Measurements from ENCODE around the gene CPVL. TPM values are rescaled to one million over a fixed set of nuclear protein-coding genes. Genes with fewer than 3 reads are reported as not detected.

Gene CPVL
- total and polyA plus RNA-seq, 2 donors (not counting 1 experiment from before 2014, with no cell fraction given), result 0.17 TPM; not detected in 1

DNA sequence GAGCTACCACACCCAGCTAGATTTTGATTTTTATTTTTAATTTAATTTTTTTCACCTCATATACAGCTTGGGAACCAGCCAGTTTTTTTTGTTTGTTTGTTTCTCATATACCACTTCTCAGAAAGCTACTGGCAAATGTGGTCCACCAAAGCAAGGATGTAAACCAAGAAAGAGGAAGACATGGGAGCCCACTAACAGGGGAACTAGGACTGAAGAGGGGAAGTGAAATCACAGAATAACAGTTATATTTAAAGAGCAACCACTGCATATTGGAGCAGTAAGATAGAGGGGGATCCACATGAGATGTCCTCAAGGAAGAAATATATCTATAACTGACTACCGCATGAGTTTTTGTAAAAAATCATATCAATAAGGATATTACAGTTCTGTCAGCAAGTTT is 10.5 kb downstream of the CPVL start:
- no peak overlapping the region for H3K9ac ChIP-seq (ENCODE audit: insufficient read depth, low read length)
- no peak overlapping the region for H2AFZ ChIP-seq (ENCODE audit: low read length)
- H3K27me3 ChIP-seq (ENCODE audit: control insufficient read depth, insufficient read depth, low read length), result no peaks in the 10 kb centered on the region
- no peak overlapping the region for H3K4me3 ChIP-seq (replicated peaks in 1 of 4; ENCODE audit: control extremely low read depth in 1 of 4, insufficient read depth in 1 of 4, low read depth in 3 of 4, low read length in 4 of 4)
- H3K4me1 ChIP-seq (ENCODE audit: control insufficient read depth, extremely low read depth, insufficient read depth, low read length), result no peaks in the 10 kb centered on the region
- DNase-seq (ENCODE audit: low read depth in 2 of 2), result no peak
- H3K36me3 ChIP-seq (ENCODE audit: control insufficient read depth, insufficient read depth, low read length), result no peaks in the 10 kb centered on the region
- TF ChIP-seq, protein P1, sequence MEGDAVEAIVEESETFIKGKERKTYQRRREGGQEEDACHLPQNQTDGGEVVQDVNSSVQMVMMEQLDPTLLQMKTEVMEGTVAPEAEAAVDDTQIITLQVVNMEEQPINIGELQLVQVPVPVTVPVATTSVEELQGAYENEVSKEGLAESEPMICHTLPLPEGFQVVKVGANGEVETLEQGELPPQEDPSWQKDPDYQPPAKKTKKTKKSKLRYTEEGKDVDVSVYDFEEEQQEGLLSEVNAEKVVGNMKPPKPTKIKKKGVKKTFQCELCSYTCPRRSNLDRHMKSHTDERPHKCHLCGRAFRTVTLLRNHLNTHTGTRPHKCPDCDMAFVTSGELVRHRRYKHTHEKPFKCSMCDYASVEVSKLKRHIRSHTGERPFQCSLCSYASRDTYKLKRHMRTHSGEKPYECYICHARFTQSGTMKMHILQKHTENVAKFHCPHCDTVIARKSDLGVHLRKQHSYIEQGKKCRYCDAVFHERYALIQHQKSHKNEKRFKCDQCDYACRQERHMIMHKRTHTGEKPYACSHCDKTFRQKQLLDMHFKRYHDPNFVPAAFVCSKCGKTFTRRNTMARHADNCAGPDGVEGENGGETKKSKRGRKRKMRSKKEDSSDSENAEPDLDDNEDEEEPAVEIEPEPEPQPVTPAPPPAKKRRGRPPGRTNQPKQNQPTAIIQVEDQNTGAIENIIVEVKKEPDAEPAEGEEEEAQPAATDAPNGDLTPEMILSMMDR (conservative IDR thresholded peaks at IDR 0.05 in 1 of 2, IDR thresholded peaks at IDR 0.05 in 1 of 2; ENCODE audit: low read depth in 1 of 2, low read length in 2 of 2), result no peak
- TF ChIP-seq EZH2 (IDR thresholded peaks at IDR 0.05; ENCODE audit: low read length, missing control alignments), result no peak
- H3K79me2 ChIP-seq (ENCODE audit: control insufficient read depth, insufficient read depth, low read length), result no peaks in the 10 kb centered on the region
- no peak overlapping the region for H3K4me2 ChIP-seq (ENCODE audit: extremely low read depth, insufficient read depth, low read length)
- no peaks in the 10 kb centered on the region for H4K20me1 ChIP-seq (ENCODE audit: control insufficient read depth, extremely low read depth, insufficient read depth, low read length)
- no peaks in the 10 kb centered on the region for H3K9me3 ChIP-seq (ENCODE audit: control insufficient read depth, insufficient read depth, low read depth, low read length)
- no peak overlapping the region for H3K27ac ChIP-seq (ENCODE audit: insufficient read depth, low read length)

DNA sequence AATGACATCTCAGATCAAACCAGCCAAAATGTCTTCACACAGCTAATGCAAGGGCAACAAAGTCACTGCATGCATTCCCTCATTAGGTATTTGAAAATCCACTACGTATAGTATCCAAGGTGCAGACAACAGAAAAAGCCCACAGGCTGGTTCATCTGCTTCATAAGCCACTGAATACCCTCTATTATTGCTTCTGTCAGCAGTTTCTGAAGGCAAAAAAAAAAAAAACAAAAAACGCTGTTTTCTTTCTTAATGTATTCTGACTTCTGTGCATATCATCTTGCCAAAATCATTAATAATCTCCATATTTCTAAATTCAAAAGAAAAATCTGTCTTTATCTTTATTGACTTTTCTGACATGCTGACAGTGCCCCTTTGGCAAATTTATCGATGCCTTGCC is 13.4 kb downstream of the CPVL start:
- DNase-seq (ENCODE audit: low read depth in 2 of 2), result no peak
- H3K36me3 ChIP-seq (ENCODE audit: control insufficient read depth, insufficient read depth, low read length), result no peaks in the 10 kb centered on the region
- no peaks in the 10 kb centered on the region for H4K20me1 ChIP-seq (ENCODE audit: control insufficient read depth, extremely low read depth, insufficient read depth, low read length)
- no peak for TF ChIP-seq EZH2 (IDR thresholded peaks at IDR 0.05; ENCODE audit: low read length, missing control alignments)
- TF ChIP-seq, protein P1 (conservative IDR thresholded peaks at IDR 0.05 in 1 of 2, IDR thresholded peaks at IDR 0.05 in 1 of 2; ENCODE audit: low read depth in 1 of 2, low read length in 2 of 2), result no peak
- H3K27me3 ChIP-seq (ENCODE audit: control insufficient read depth, insufficient read depth, low read length), result no peaks in the 10 kb centered on the region
- no peaks in the 10 kb centered on the region for H3K4me1 ChIP-seq (ENCODE audit: control insufficient read depth, extremely low read depth, insufficient read depth, low read length)
- H3K4me2 ChIP-seq (ENCODE audit: extremely low read depth, insufficient read depth, low read length), result no peak overlapping the region
- H3K9ac ChIP-seq (ENCODE audit: insufficient read depth, low read length), result no peak overlapping the region
- no peaks in the 10 kb centered on the region for H3K9me3 ChIP-seq (ENCODE audit: control insufficient read depth, insufficient read depth, low read depth, low read length)
- H2AFZ ChIP-seq (ENCODE audit: low read length), result no peak overlapping the region
- no peaks in the 10 kb centered on the region for H3K79me2 ChIP-seq (ENCODE audit: control insufficient read depth, insufficient read depth, low read length)
- no peak overlapping the region for H3K4me3 ChIP-seq (replicated peaks in 1 of 4; ENCODE audit: control extremely low read depth in 1 of 4, insufficient read depth in 1 of 4, low read depth in 3 of 4, low read length in 4 of 4)
- H3K27ac ChIP-seq (ENCODE audit: insufficient read depth, low read length), result no peak overlapping the region

DNA sequence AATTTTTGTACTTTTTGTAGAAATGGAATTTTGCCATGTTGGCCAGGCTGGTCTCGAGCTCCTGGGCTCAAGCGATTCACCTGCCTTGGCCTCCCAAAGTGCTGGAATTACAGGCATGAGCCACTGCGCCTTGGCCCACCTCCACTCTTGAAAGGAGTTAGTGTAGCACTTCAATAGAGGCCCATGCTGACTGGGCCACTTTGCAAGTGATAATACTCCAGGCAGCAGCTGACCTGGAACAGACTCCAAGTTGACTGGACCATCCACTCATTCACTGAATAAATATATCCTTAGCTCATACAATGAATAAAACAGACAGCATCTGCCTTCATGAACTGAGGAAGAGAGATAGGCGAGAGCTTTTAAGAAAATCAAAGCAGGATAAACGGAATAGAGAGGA is 14.7 kb downstream of the CPVL start:
- Histone ChIP-seq H4K20me1 (ENCODE audit: control insufficient read depth, extremely low read depth, insufficient read depth, low read length) (no peaks in the 10 kb centered on the region), H3K9ac (ENCODE audit: insufficient read depth, low read length) (no peak overlapping the region), H3K4me3 (replicated peaks in 1 of 4; ENCODE audit: control extremely low read depth in 1 of 4, insufficient read depth in 1 of 4, low read depth in 3 of 4, low read length in 4 of 4) (no peak overlapping the region), H3K4me2 (ENCODE audit: extremely low read depth, insufficient read depth, low read length) (no peak overlapping the region), H3K4me1 (ENCODE audit: control insufficient read depth, extremely low read depth, insufficient read depth, low read length) (no peaks in the 10 kb centered on the region), H3K9me3 (ENCODE audit: control insufficient read depth, insufficient read depth, low read depth, low read length) (no peaks in the 10 kb centered on the region), H2AFZ (ENCODE audit: low read length) (no peak overlapping the region), H3K27ac (ENCODE audit: insufficient read depth, low read length) (no peak overlapping the region), H3K27me3 (ENCODE audit: control insufficient read depth, insufficient read depth, low read length) (no peaks in the 10 kb centered on the region), H3K79me2 (ENCODE audit: control insufficient read depth, insufficient read depth, low read length) (no peaks in the 10 kb centered on the region), H3K36me3 (ENCODE audit: control insufficient read depth, insufficient read depth, low read length) (no peaks in the 10 kb centered on the region)
- no peak for DNase-seq (ENCODE audit: low read depth in 2 of 2)
- TF ChIP-seq, protein P1 (conservative IDR thresholded peaks at IDR 0.05 in 1 of 2, IDR thresholded peaks at IDR 0.05 in 1 of 2; ENCODE audit: low read depth in 1 of 2, low read length in 2 of 2), result no peak
- TF ChIP-seq EZH2 (IDR thresholded peaks at IDR 0.05; ENCODE audit: low read length, missing control alignments), result no peak

Data from fibroblast of lung (primary cell).